H9 (cell line): ENCODE measurements around the gene SPATA17. TPM values are rescaled to one million over a fixed set of nuclear protein-coding genes. Genes with fewer than 3 reads are reported as not detected.

Source experiments
- DNase-seq: peaks from one replicate; pipeline ENCODE4 v3.0.0-alpha.2; 2017
- H2AFZ ChIP-seq: one replicate; pipeline ENCODE4 v1.6.1; 2013; ENCODE audit warnings: mild to moderate bottlenecking, low read length, control low read depth, moderate library complexity
- H2AK5ac ChIP-seq: 2 replicates; pipeline ENCODE4 v1.6.1; 2013; ENCODE audit warnings: low read length, control low read depth, mixed read lengths; ENCODE audit not compliant: insufficient read length
- H2BK120ac ChIP-seq: one replicate; pipeline ENCODE4 v1.6.1; 2013; ENCODE audit warnings: low read depth, mild to moderate bottlenecking, low read length, control low read depth, inconsistent platforms; ENCODE audit not compliant: poor library complexity, severe bottlenecking
- H2BK12ac ChIP-seq: 2 replicates; pipeline ENCODE4 v1.6.1; 2013; ENCODE audit warnings: low read length, control low read depth, mixed read lengths, low read depth; ENCODE audit not compliant: insufficient read length
- H2BK15ac ChIP-seq: 2 replicates; pipeline ENCODE4 v1.6.1; 2013; ENCODE audit warnings: low read depth, low read length, control low read depth
- H2BK20ac ChIP-seq: one replicate; pipeline ENCODE4 v1.6.1; 2013; ENCODE audit warnings: low read depth, mild to moderate bottlenecking, low read length, control low read depth, inconsistent platforms; ENCODE audit not compliant: poor library complexity, severe bottlenecking
- H2BK5ac ChIP-seq: 2 replicates; pipeline ENCODE4 v1.6.1; 2013; ENCODE audit warnings: low read length, control low read depth, mixed read lengths; ENCODE audit not compliant: insufficient read length
- H3K14ac ChIP-seq: 2 replicates; pipeline ENCODE4 v1.6.1; 2013; ENCODE audit warnings: low read length, control low read depth; ENCODE audit not compliant: insufficient read depth
- H3K18ac ChIP-seq: 2 replicates; pipeline ENCODE4 v1.6.1; 2013; ENCODE audit warnings: low read depth, mild to moderate bottlenecking, mixed read lengths, low read length, control low read depth; ENCODE audit not compliant: insufficient read length
- H3K23ac ChIP-seq: 2 replicates; pipeline ENCODE4 v1.6.1; 2013; ENCODE audit warnings: low read length, control low read depth, mixed read lengths, low read depth; ENCODE audit not compliant: insufficient read length
- H3K23me2 ChIP-seq: 2 replicates; pipeline ENCODE4 v1.6.1; 2013; ENCODE audit warnings: low read depth, mild to moderate bottlenecking, mixed read lengths, low read length, control low read depth; ENCODE audit not compliant: insufficient read length, poor library complexity, severe bottlenecking
- H3K27ac ChIP-seq: 2 replicates; pipeline ENCODE4 v1.5.1; 2013; ENCODE audit warnings: low read length, control low read depth, mixed read lengths, low read depth; ENCODE audit not compliant: insufficient read length
- H3K27me3 ChIP-seq: 2 replicates; pipeline ENCODE4 v1.6.1; 2013; ENCODE audit warnings: low read length, control low read depth, inconsistent platforms; ENCODE audit not compliant: insufficient read depth
- H3K4ac ChIP-seq: 2 replicates; pipeline ENCODE4 v1.6.1; 2013; ENCODE audit warnings: low read depth, mild to moderate bottlenecking, control low read depth, inconsistent platforms, low read length, moderate library complexity
- H3K4me1 ChIP-seq: 2 replicates; pipeline ENCODE4 v1.6.1; 2013; ENCODE audit warnings: low read length, control low read depth, inconsistent platforms; ENCODE audit not compliant: insufficient read depth
- H3K4me2 ChIP-seq: 2 replicates; pipeline ENCODE4 v1.6.1; 2013; ENCODE audit warnings: low read length, control low read depth, mixed read lengths; ENCODE audit not compliant: insufficient read length, insufficient read depth
- H3K56ac ChIP-seq: 2 replicates; pipeline ENCODE4 v1.6.1; 2013; ENCODE audit warnings: low read depth, mild to moderate bottlenecking, mixed read lengths, low read length, control low read depth; ENCODE audit not compliant: insufficient read length
- H3K79me1 ChIP-seq: 2 replicates; pipeline ENCODE4 v1.6.1; 2013; ENCODE audit warnings: low read depth, mild to moderate bottlenecking, moderate library complexity, low read length, control low read depth, inconsistent platforms; ENCODE audit not compliant: insufficient read depth, poor library complexity, severe bottlenecking
- H3K79me2 ChIP-seq: 2 replicates; pipeline ENCODE4 v1.6.1; 2013; ENCODE audit warnings: low read length, control low read depth, inconsistent platforms; ENCODE audit not compliant: insufficient read depth
- H3K9ac ChIP-seq: 2 replicates; pipeline ENCODE4 v1.6.1; 2013; ENCODE audit warnings: low read length, control low read depth, mixed read lengths; ENCODE audit not compliant: insufficient read length; ENCODE audit errors: extremely low read depth
- H3K9me3 ChIP-seq: one replicate; pipeline ENCODE4 v1.6.1; 2013; ENCODE audit warnings: low read depth, low read length, inconsistent platforms; ENCODE audit not compliant: control insufficient read depth
- H3T11ph ChIP-seq: one replicate; pipeline ENCODE4 v1.6.1; 2013; ENCODE audit warnings: mild to moderate bottlenecking, low read length, control low read depth, inconsistent platforms
- H4K20me1 ChIP-seq: one replicate; pipeline ENCODE4 v1.6.1; 2013; ENCODE audit not compliant: control insufficient read depth, insufficient read length, insufficient read depth
- H4K5ac ChIP-seq: 2 replicates; pipeline ENCODE4 v1.6.1; 2013; ENCODE audit warnings: low read depth, mild to moderate bottlenecking, mixed read lengths, low read length, control low read depth; ENCODE audit not compliant: insufficient read length
- H4K8ac ChIP-seq: replicated peaks from 2 replicates; pipeline ENCODE4 v1.6.1; 2013; ENCODE audit warnings: low read length, control low read depth, mixed read lengths, low read depth; ENCODE audit not compliant: insufficient read length
- H4K91ac ChIP-seq: 2 replicates; pipeline ENCODE4 v1.6.1; 2013; ENCODE audit warnings: low read depth, mild to moderate bottlenecking, moderate library complexity, mixed read lengths, low read length, control low read depth; ENCODE audit not compliant: insufficient read length
- H3K27ac Mint-ChIP-seq, 3 experiments: 2 replicates in 2 of 3; 3 replicates in 1 of 3; pipeline ENCODE4 v1.8.0; 2020 to 2021; ENCODE audit warnings: mixed read lengths in 3 of 3, mild to moderate bottlenecking in 1 of 3, moderate library complexity in 1 of 3
- H3K27me3 Mint-ChIP-seq: 2 replicates; pipeline ENCODE4 v1.8.0; 2021; ENCODE audit warnings: low read depth, mild to moderate bottlenecking, moderate library complexity, mixed read lengths
- H3K36me3 Mint-ChIP-seq, 3 experiments: 2 replicates in 2 of 3; 3 replicates in 1 of 3; pipeline ENCODE4 v1.8.0; 2020 to 2021; ENCODE audit warnings: low read depth in 3 of 3, mixed read lengths in 3 of 3; ENCODE audit not compliant: insufficient read depth in 1 of 3
- H3K4me1 Mint-ChIP-seq, 2 experiments: 2 replicates each; pipeline ENCODE4 v1.8.0; 2020; ENCODE audit warnings: mixed read lengths in 2 of 2
- H3K4me3 Mint-ChIP-seq, 2 experiments: 2 replicates in 1 of 2; 3 replicates in 1 of 2; pipeline ENCODE4 v1.8.0; 2020 to 2021; ENCODE audit warnings: mild to moderate bottlenecking in 2 of 2, mixed read lengths in 2 of 2, moderate library complexity in 1 of 2
- H3K9me3 Mint-ChIP-seq, 2 experiments: 2 replicates in 1 of 2; 3 replicates in 1 of 2; pipeline ENCODE4 v1.8.0; 2020; ENCODE audit warnings: mild to moderate bottlenecking in 2 of 2, mixed read lengths in 2 of 2, moderate library complexity in 1 of 2
- CTCF ChIP-seq: fragments of 200-600 bp; sonication (generic); conservative IDR thresholded peaks from 3 replicates; pipeline ENCODE4 v1.8.0; 2021; ENCODE audit warnings: antibody characterized with exemption, mild to moderate bottlenecking
- whole genome bisulfite sequencing: extraction: QIAGEN DNeasy Blood & Tissue Kit; methylation state at CpG from one replicate; pipeline ENCODE4 v1.1.7; 2013; ENCODE audit warnings: missing lambda C conversion rate, low lambda C conversion rate, mixed read lengths; ENCODE audit not compliant: insufficient read length; ENCODE audit errors: extremely low coverage; 5-methylcytosine and 5-hydroxymethylcytosine counted together
- total RNA-seq: library from RNA; stranded (reverse); gene quantifications from 2 replicates; pipeline ENCODE4 v1.2.1, GENCODE V29; 2021

The SPATA17 gene
- total RNA-seq, 1 experiment from 2014 or later = 0.44 TPM

- no peak overlapping the region for H3T11ph ChIP-seq
- no peak overlapping the region for H2AFZ ChIP-seq
- H3K79me2 ChIP-seq = no peaks in the 10 kb centered on the region
- DNase-seq = no peak
- H2AK5ac ChIP-seq = no peak overlapping the region
- H3K23me2 ChIP-seq = no peaks in the 10 kb centered on the region
- whole genome bisulfite sequencing = no CpG with 5 or more reads among the region's 2 CpGs
- Mint-ChIP-seq H3K27me3 (no peaks in the 10 kb centered on the region), H3K9me3 (0 out of 5 replicates have a peak, but pooled peaks cover 0 to 2% of the 10 kb centered on the region in 2 experiments), H3K27ac (no peak overlapping the region), H3K4me1 (no peaks in the 10 kb centered on the region), H3K4me3 (no peak overlapping the region), H3K36me3 (no peaks in the 10 kb centered on the region)
- no peak overlapping the region for H3K56ac ChIP-seq
- H3K4me1 ChIP-seq = no peaks in the 10 kb centered on the region
- no peak overlapping the region for H3K4ac ChIP-seq
- no peak overlapping the region for H2BK120ac ChIP-seq
- no peak overlapping the region for H3K23ac ChIP-seq
- no peaks in the 10 kb centered on the region for H4K20me1 ChIP-seq
- H4K5ac ChIP-seq = no peak overlapping the region
- no peak overlapping the region for H3K18ac ChIP-seq
- no peak overlapping the region for H3K4me2 ChIP-seq
- H3K14ac ChIP-seq = no peak overlapping the region
- H4K8ac ChIP-seq = no peak overlapping the region
- no peaks in the 10 kb centered on the region for H3K79me1 ChIP-seq
- no peaks in the 10 kb centered on the region for H3K27me3 ChIP-seq
- H3K27ac ChIP-seq = no peak overlapping the region
- no peak overlapping the region for H3K9ac ChIP-seq
- no peak overlapping the region for H2BK15ac ChIP-seq
- no peaks in the 10 kb centered on the region for H3K9me3 ChIP-seq
- peak; percentile 84 for TF ChIP-seq CTCF
- H2BK5ac ChIP-seq = no peak overlapping the region
- H4K91ac ChIP-seq = no peak overlapping the region
- no peak overlapping the region for H2BK12ac ChIP-seq
- no peak overlapping the region for H2BK20ac ChIP-seq
Observed at GRCh38 chr1:217747156-217747769, 116.1 kb downstream of the SPATA17 start.
